DOHH2 (cell line): ENCODE data around the gene CHIC1.

Source experiments
- CTCF ChIP-seq: fragments of 200-600 bp; sonication (generic); IDR thresholded peaks from one replicate; pipeline ENCODE4 v1.5.1; 2014; ENCODE audit warnings: antibody characterized with exemption, mild to moderate bottlenecking, low read depth, low read length; ENCODE audit not compliant: poor library complexity, severe bottlenecking
- EZH2phosphoT487 ChIP-seq: fragments of 200-600 bp; sonication (generic); IDR thresholded peaks from 2 replicates; pipeline ENCODE4 v1.6.1; 2017; ENCODE audit warnings: borderline replicate concordance, mild to moderate bottlenecking, antibody characterized with exemption, low read length, moderate library complexity, mixed read lengths

- TF ChIP-seq CTCF (no peak), EZH2phosphoT487 (no peak)
Measured at GRCh38 chrX:73647212-73647611, 84.2 kb downstream of the CHIC1 start.
